GM23338 (cell line): ENCODE results near the gene GFRA1. TPM values are rescaled to one million over a fixed set of nuclear protein-coding genes. Genes with fewer than 3 reads are reported as not detected.
A peak's percentile ranks its signal among the peaks of the same experiment; 100 is the strongest.

Source experiments
- ATAC-seq: fragments of 200-7000 bp; cut with Tn5 transposase; 3 replicates; pipeline ENCODE4 v1.9.1; 2020
- DNase-seq: peaks from one replicate; pipeline ENCODE4 v3.0.0-alpha.2; 2015; ENCODE audit warnings: low spot score
- H2AFZ ChIP-seq: fragments of 200-600 bp; sonication (generic); 2 replicates; pipeline ENCODE4 v1.8.0; 2016; ENCODE audit warnings: antibody characterized with exemption, mild to moderate bottlenecking, moderate library complexity
- H3F3A ChIP-seq: fragments of 200-600 bp; sonication (generic); replicated peaks from 2 replicates; pipeline ENCODE4 v1.8.0; 2017; ENCODE audit warnings: antibody characterized with exemption, mixed run types, low read depth
- H3K27ac ChIP-seq: fragments of 200-600 bp; sonication (generic); 2 replicates; pipeline ENCODE4 v1.6.1; 2016; ENCODE audit warnings: low read depth
- H3K27me3 ChIP-seq: fragments of 200-600 bp; sonication (generic); 2 replicates; pipeline ENCODE4 v1.8.0; 2016; ENCODE audit warnings: mild to moderate bottlenecking, mixed run types, moderate library complexity; ENCODE audit not compliant: insufficient read depth
- H3K36me3 ChIP-seq: fragments of 200-600 bp; sonication (generic); 2 replicates; pipeline ENCODE4 v1.8.0; 2016; ENCODE audit warnings: mild to moderate bottlenecking; ENCODE audit not compliant: insufficient read depth
- H3K4me1 ChIP-seq: fragments of 200-600 bp; sonication (generic); 2 replicates; pipeline ENCODE4 v1.8.0; 2016; ENCODE audit warnings: mild to moderate bottlenecking, moderate library complexity; ENCODE audit not compliant: insufficient read depth
- H3K4me2 ChIP-seq: fragments of 200-600 bp; sonication (generic); 2 replicates; pipeline ENCODE4 v1.7.1; 2017; ENCODE audit warnings: mixed run types
- H3K4me3 ChIP-seq: fragments of 200-600 bp; sonication (generic); 2 replicates; pipeline ENCODE4 v1.6.1; 2016; ENCODE audit warnings: mixed run types
- H3K79me2 ChIP-seq: fragments of 200-600 bp; sonication (generic); replicated peaks from 2 replicates; pipeline ENCODE4 v1.8.0; 2017; ENCODE audit warnings: mild to moderate bottlenecking; ENCODE audit not compliant: insufficient read depth
- H3K9me2 ChIP-seq: fragments of 200-600 bp; sonication (generic); 2 replicates; pipeline ENCODE4 v1.8.0; 2017; ENCODE audit not compliant: insufficient read depth
- H4K20me1 ChIP-seq: fragments of 200-600 bp; sonication (generic); replicated peaks from 2 replicates; pipeline ENCODE4 v1.8.0; 2017; ENCODE audit warnings: mild to moderate bottlenecking; ENCODE audit not compliant: insufficient read depth
- H3K27ac Mint-ChIP-seq: 2 replicates; pipeline ENCODE4 v1.8.0; 2020; ENCODE audit warnings: inconsistent platforms, mild to moderate bottlenecking, moderate library complexity, mixed read lengths
- H3K27me3 Mint-ChIP-seq: 3 replicates; pipeline ENCODE4 v1.8.0; 2022; ENCODE audit warnings: low read depth, mild to moderate bottlenecking, moderate library complexity, mixed read lengths, inconsistent platforms; ENCODE audit not compliant: insufficient read depth, poor library complexity
- H3K36me3 Mint-ChIP-seq: 3 replicates; pipeline ENCODE4 v1.8.0; 2021; ENCODE audit warnings: low read depth, mild to moderate bottlenecking, inconsistent platforms, moderate library complexity, mixed read lengths
- H3K4me1 Mint-ChIP-seq: 3 replicates; pipeline ENCODE4 v1.8.0; 2020; ENCODE audit warnings: mild to moderate bottlenecking, inconsistent platforms, mixed read lengths
- H3K4me3 Mint-ChIP-seq: 3 replicates; pipeline ENCODE4 v1.8.0; 2021; ENCODE audit warnings: moderate library complexity, mild to moderate bottlenecking, inconsistent platforms, mixed read lengths
- H3K9me3 Mint-ChIP-seq: 3 replicates; pipeline ENCODE4 v1.8.0; 2020; ENCODE audit warnings: moderate library complexity, mild to moderate bottlenecking, inconsistent platforms, mixed read lengths
- CREB1 ChIP-seq: fragments of 250-450 bp; sonication (Bioruptor Pico); IDR thresholded peaks from 2 replicates; pipeline ENCODE4 v1.5.0; 2020; ENCODE audit warnings: low read depth, mild to moderate bottlenecking, moderate library complexity
- ETS1 ChIP-seq: IDR thresholded peaks from 2 replicates; pipeline ENCODE4 v1.6.1; 2016; ENCODE audit warnings: antibody characterized with exemption
- EZH2 ChIP-seq: fragments of 200-600 bp; sonication (generic); IDR thresholded peaks from one replicate; pipeline ENCODE4 v1.8.0; 2017; ENCODE audit warnings: antibody characterized with exemption, mild to moderate bottlenecking, low read depth; ENCODE audit not compliant: unreplicated experiment
- EZH2phosphoT487 ChIP-seq: fragments of 200-600 bp; sonication (generic); IDR thresholded peaks from one replicate; pipeline ENCODE4 v1.8.1; 2018; ENCODE audit warnings: antibody characterized with exemption; ENCODE audit not compliant: unreplicated experiment
- JUNB ChIP-seq: IDR thresholded peaks from one replicate; pipeline ENCODE4 v1.6.1; 2016; ENCODE audit warnings: antibody characterized with exemption; ENCODE audit not compliant: unreplicated experiment
- NANOG ChIP-seq: IDR thresholded peaks from 2 replicates; pipeline ENCODE4 v1.6.1; 2016; ENCODE audit warnings: antibody characterized with exemption, borderline replicate concordance
- POLR2AphosphoS5 ChIP-seq: IDR thresholded peaks from 2 replicates; pipeline ENCODE4 v1.6.1; 2016; ENCODE audit warnings: antibody characterized with exemption, low read depth
- REST ChIP-seq: IDR thresholded peaks from one replicate; pipeline ENCODE4 v1.6.1; 2018; ENCODE audit warnings: antibody characterized with exemption; ENCODE audit not compliant: unreplicated experiment
- STAT1 ChIP-seq: IDR thresholded peaks from one replicate; pipeline ENCODE4 v1.6.1; 2016; ENCODE audit warnings: antibody characterized with exemption; ENCODE audit not compliant: unreplicated experiment
- ZNF114 ChIP-seq: fragments of 250-450 bp; sonication (Bioruptor Pico); IDR thresholded peaks from 2 replicates; pipeline ENCODE4 v1.5.0; 2020; ENCODE audit warnings: mild to moderate bottlenecking, moderate library complexity
- ZNF462 ChIP-seq: fragments of 250-450 bp; sonication (Bioruptor Pico); IDR thresholded peaks from 2 replicates; pipeline ENCODE4 v1.5.0; 2020; ENCODE audit warnings: mild to moderate bottlenecking, moderate library complexity
- polyA plus RNA-seq: library from polyadenylated mRNA; unstranded; fragments of >200 nt; fragmentation: Nextera tagmentation; extraction: Ambion mirVana; gene quantifications from 2 replicates; pipeline ENCODE4 v1.2.1, GENCODE V29; 2016
- total RNA-seq: library from RNA; depleted of rRNA; stranded (reverse); fragments of >200 nt; shearing (Covaris generic); gene quantifications from 2 replicates; pipeline ENCODE4 v1.2.3, GENCODE V29; 2014

The GFRA1 gene
- total and polyA plus RNA-seq, 2 experiments from 2014 or later, result 1.4 to 2.8 TPM

- no peak overlapping the region for H3K4me3 Mint-ChIP-seq
- H2AFZ ChIP-seq, result peak overlapping the region; percentile 33; the same call in 1 of the 2 replicates
- H3K27ac Mint-ChIP-seq, result no peak overlapping the region
- H3K9me3 Mint-ChIP-seq, result no peaks in the 10 kb centered on the region; the same call in 2 of the 3 replicates
- H4K20me1 ChIP-seq, result no peaks in the 10 kb centered on the region
- TF ChIP-seq POLR2AphosphoS5 (no peak), EZH2phosphoT487 (no peak), ETS1 (no peak), STAT1 (no peak), EZH2 (no peak), CREB1 (CRISPR knock-in tag) (no peak), ZNF114 (no peak), REST (no peak)
- DNase-seq (no peak), ATAC-seq (no peak)
- H3K4me1 Mint-ChIP-seq, result no peaks in the 10 kb centered on the region
- no peak overlapping the region for H3K27ac ChIP-seq
- H3K36me3 ChIP-seq, result no peaks in the 10 kb centered on the region
- no peaks in the 10 kb centered on the region for H3F3A ChIP-seq
- no peaks in the 10 kb centered on the region for H3K27me3 ChIP-seq
- no peaks in the 10 kb centered on the region for H3K9me2 ChIP-seq
- no peaks in the 10 kb centered on the region; the same call in 2 of the 3 replicates for H3K36me3 Mint-ChIP-seq
- H3K4me1 ChIP-seq, result no peaks in the 10 kb centered on the region
- no peaks in the 10 kb centered on the region for H3K27me3 Mint-ChIP-seq
- no peaks in the 10 kb centered on the region for H3K79me2 ChIP-seq
- no peak overlapping the region for H3K4me2 ChIP-seq
- H3K4me3 ChIP-seq, result no peak overlapping the region
Measured at GRCh38 chr10:116298586-116298985, 25.6 kb upstream of the GFRA1 start.

- H2AFZ ChIP-seq, result no peak overlapping the region
- H3K9me3 Mint-ChIP-seq, result peaks cover under 1% of the 10 kb centered on the region; the same call in 2 of the 3 replicates
- H3K27ac Mint-ChIP-seq, result no peak overlapping the region
- TF ChIP-seq EZH2phosphoT487 (no peak), JUNB (no peak), ZNF462 (CRISPR knock-in tag) (no peak), EZH2 (no peak), CREB1 (CRISPR knock-in tag) (no peak), ZNF114 (no peak), NANOG (no peak)
Measured at GRCh38 chr10:116296291-116296721, 23.3 kb upstream of the GFRA1 start.

More at GRCh38 chr10:116296291-116296721, 23.3 kb upstream of the GFRA1 start:
- Histone ChIP-seq H3K9me2 (no peaks in the 10 kb centered on the region), H4K20me1 (no peaks in the 10 kb centered on the region), H3K4me1 (no peaks in the 10 kb centered on the region), H3F3A (no peaks in the 10 kb centered on the region), H3K36me3 (no peaks in the 10 kb centered on the region), H3K4me2 (no peak overlapping the region), H3K79me2 (no peaks in the 10 kb centered on the region), H3K27ac (no peak overlapping the region), H3K4me3 (no peak overlapping the region), H3K27me3 (no peaks in the 10 kb centered on the region)
- Mint-ChIP-seq H3K27me3 (peaks cover 2% of the 10 kb centered on the region), H3K36me3 (no peaks in the 10 kb centered on the region; the same call in 2 of the 3 replicates), H3K4me1 (no peaks in the 10 kb centered on the region; the same call in 2 of the 3 replicates), H3K4me3 (no peak overlapping the region)
- DNase-seq, result no peak
- ATAC-seq, result no peak
